Endothelial cell of umbilical vein (primary cell): Measurements from ENCODE around the gene SEC61A1. TPM values are rescaled to one million over a fixed set of nuclear protein-coding genes. Genes with fewer than 3 reads are reported as not detected.

Experiments
- BruUV-seq: library from RNA; stranded (reverse); fragments of 400-500 nt; replicated peaks from 2 replicates; lab custom pipeline; 2021; lab: Mats Ljungman, UMichigan
- CTCF ChIA-PET: fragments of 300-600, 350-600 bp; sonication (Branson Sonifier 250); formaldehyde crosslinking; loops from one replicate; lab custom pipeline; 2021; ENCODE audit warnings: antibody characterized with exemption, inconsistent platforms; lab: Charles Lee
- POLR2A ChIA-PET: fragments of 300-600, 350-600 bp; sonication (Branson Sonifier 250); formaldehyde crosslinking; loops from one replicate; lab custom pipeline; 2021; ENCODE audit warnings: antibody characterized with exemption, inconsistent platforms; lab: Charles Lee
- DNase-seq: peaks from one replicate; pipeline ENCODE4 v3.0.0-alpha.2; 2011; ENCODE audit warnings: low read depth, low spot score
- FAIRE-seq: peaks from 2 replicates; lab custom pipeline; 2011; peaks lifted over from hg19 to GRCh38; lab: Jason Lieb, UNC
- H2AFZ ChIP-seq: 2 replicates; pipeline ENCODE4 v1.6.0; 2012; ENCODE audit warnings: low read depth, low read length, control low read depth, inconsistent platforms
- H3K27ac ChIP-seq: 2 replicates; pipeline ENCODE4 v1.5.1; 2011; ENCODE audit warnings: low read depth, mild to moderate bottlenecking, control low read depth, low read length, moderate library complexity; ENCODE audit not compliant: insufficient read depth
- H3K27me3 ChIP-seq, 2 experiments: 2 replicates each; pipeline versions ENCODE4 v1.6.0 to v1.6.1; 2011; ENCODE audit warnings: low read length in 2 of 2, mixed read lengths in 1 of 2; ENCODE audit not compliant: control insufficient read depth in 2 of 2, insufficient read depth in 2 of 2
- H3K36me3 ChIP-seq, 2 experiments: 2 replicates in 1 of 2; 3 replicates in 1 of 2; pipeline ENCODE4 v1.5.1; 2011; ENCODE audit warnings: low read length in 2 of 2, mild to moderate bottlenecking in 1 of 2, moderate library complexity in 1 of 2; ENCODE audit not compliant: control insufficient read depth in 2 of 2, insufficient read depth in 2 of 2; ENCODE audit errors: extremely low read depth in 1 of 2
- H3K4me1 ChIP-seq: 3 replicates; pipeline ENCODE4 v1.5.1; 2011; ENCODE audit warnings: mild to moderate bottlenecking, low read length; ENCODE audit not compliant: control insufficient read depth, insufficient read depth; ENCODE audit errors: extremely low read depth
- H3K4me2 ChIP-seq: 2 replicates; pipeline ENCODE4 v1.6.1; 2011; ENCODE audit warnings: low read length, control low read depth, mixed read lengths; ENCODE audit not compliant: insufficient read depth
- H3K4me3 ChIP-seq, 3 experiments: fragments of 200-600 bp in 1 of 3; sonication (generic), shearing (Covaris generic) in 1 of 3; replicated peaks in 1 of 3; 2 replicates each; pipeline ENCODE4 v1.5.1; 2011 to 2016; ENCODE audit warnings: control low read depth in 3 of 3, low read length in 3 of 3, mild to moderate bottlenecking in 2 of 3, inconsistent platforms in 1 of 3, low read depth in 1 of 3, moderate library complexity in 1 of 3; ENCODE audit not compliant: insufficient read depth in 1 of 3
- H3K79me2 ChIP-seq: 2 replicates; pipeline ENCODE4 v1.6.0; 2012; ENCODE audit warnings: low read length, inconsistent platforms; ENCODE audit not compliant: control insufficient read depth, insufficient read depth
- H3K9ac ChIP-seq: replicated peaks from 2 replicates; pipeline ENCODE3; 2011; ENCODE audit warnings: low read length, control low read depth; ENCODE audit not compliant: insufficient read depth; ENCODE audit errors: extremely low read depth
- H3K9me1 ChIP-seq: replicated peaks from 3 replicates; pipeline ENCODE4 v1.6.0; 2011; ENCODE audit warnings: mild to moderate bottlenecking, low read length; ENCODE audit not compliant: control insufficient read depth, insufficient read depth; ENCODE audit errors: extremely low read depth
- H3K9me3 ChIP-seq: replicated peaks from 2 replicates; pipeline ENCODE4 v1.5.1; 2012; ENCODE audit warnings: low read length, inconsistent platforms; ENCODE audit not compliant: control insufficient read depth, insufficient read depth
- H4K20me1 ChIP-seq: replicated peaks from 2 replicates; pipeline ENCODE3; 2011; ENCODE audit warnings: mild to moderate bottlenecking, low read length; ENCODE audit not compliant: control insufficient read depth, insufficient read depth; ENCODE audit errors: extremely low read depth
- EZH2 ChIP-seq: IDR thresholded peaks from 2 replicates; pipeline ENCODE4 v1.6.1; 2012; ENCODE audit warnings: borderline replicate concordance, low read depth, mild to moderate bottlenecking, moderate library complexity, low read length, inconsistent platforms; ENCODE audit not compliant: severe bottlenecking
- FOS ChIP-seq: IDR thresholded peaks from 2 replicates; pipeline ENCODE4 v1.6.1; 2011; ENCODE audit warnings: mild to moderate bottlenecking, low read length, moderate library complexity, borderline replicate concordance; ENCODE audit not compliant: insufficient read depth
- GATA2 ChIP-seq: IDR thresholded peaks from 2 replicates; pipeline ENCODE4 v1.7.0; 2011; ENCODE audit warnings: low read depth, mild to moderate bottlenecking, moderate library complexity, mixed read lengths, low read length; ENCODE audit not compliant: insufficient read length, insufficient read depth
- JUN ChIP-seq: IDR thresholded peaks from 2 replicates; pipeline ENCODE4 v1.6.1; 2011; ENCODE audit warnings: borderline replicate concordance, low read depth; ENCODE audit not compliant: insufficient read length, insufficient read depth
- MYC ChIP-seq: IDR thresholded peaks from one replicate; pipeline ENCODE4 v1.6.1; 2011; ENCODE audit warnings: mild to moderate bottlenecking, low read depth, low read length
- POLR2A ChIP-seq: IDR thresholded peaks from 2 replicates; pipeline ENCODE4 v1.6.1; 2012; ENCODE audit warnings: low read depth, mild to moderate bottlenecking, control low read depth, low read length
- POLR2AphosphoS5 ChIP-seq: IDR thresholded peaks from 2 replicates; pipeline ENCODE4 v1.6.1; 2012; ENCODE audit warnings: low read depth, mild to moderate bottlenecking, control low read depth, low read length, moderate library complexity; ENCODE audit not compliant: insufficient read depth
- dilution Hi-C: fragments of 300-500 bp; cut with MboI; formaldehyde crosslinking; loops from one replicate; pipeline ENCODE4 v1.15.0; 2019; ENCODE audit warnings: low sequenced_read_pairs; ENCODE audit not compliant: extremely low pct_ligation_motif_present
- intact Hi-C: fragments of 100-400 bp; cut with micrococcal nuclease; formaldehyde crosslinking; loops from one replicate; pipeline ENCODE4 v1.10.0; 2022
- polyA plus RNA-seq, 4 experiments: library from polyadenylated mRNA; depleted of rRNA in 3 of 4; stranded (reverse) in 3 of 4; unstranded in 1 of 4; fragments of >200 nt; gene quantifications; 2 replicates each; pipeline versions ENCODE4 v1.2.1 to v1.2.3, GENCODE V29; 2011 to 2012; ENCODE audit warnings: missing spikeins in 1 of 4
- total RNA-seq: library from RNA; stranded (reverse); gene quantifications from 2 replicates; pipeline ENCODE4 v1.2.3, GENCODE V29; 2021
- TF ChIP-seq, protein P1 (sequence below), 2 donors: IDR thresholded peaks; 1 replicate in 1 of 2; 2 replicates in 1 of 2; pipeline ENCODE4 v1.5.1; 2011; ENCODE audit warnings: low read length in 2 of 2, mild to moderate bottlenecking in 2 of 2, moderate library complexity in 2 of 2, control low read depth in 1 of 2, inconsistent platforms in 1 of 2, low read depth in 1 of 2; ENCODE audit not compliant: insufficient read depth in 1 of 2; ENCODE audit errors: extremely low read depth in 1 of 2
- TF ChIP-seq, protein P2 (sequence below): IDR thresholded peaks from 2 replicates; pipeline ENCODE4 v1.6.1; 2011; ENCODE audit not compliant: insufficient read depth, insufficient read length

Gene SEC61A1
- total and polyA plus RNA-seq, 2 donors (not counting 3 experiments of a cell fraction or from before 2014, with no cell fraction given) = 307 to 312 TPM

DNA sequence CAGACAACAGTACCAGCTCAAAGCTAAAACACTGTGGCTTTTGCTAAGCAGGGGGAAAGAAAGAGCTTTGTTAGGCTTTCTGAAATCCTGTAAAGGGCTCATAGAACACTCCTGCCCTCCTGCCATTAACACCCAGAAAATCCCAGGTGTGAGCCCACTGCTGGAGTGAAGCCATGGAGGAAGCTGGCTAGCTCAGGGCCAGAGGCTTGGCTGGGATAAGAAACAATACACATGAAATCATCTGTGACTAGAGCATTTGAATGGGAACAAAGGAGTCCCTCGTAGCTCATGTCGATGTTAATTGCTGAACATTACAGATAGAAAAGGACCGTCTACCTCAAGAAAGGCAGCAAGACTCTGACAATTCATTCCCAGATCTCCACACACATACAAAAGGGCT, 47.9 kb downstream of the SEC61A1 start:
- CTCF ChIA-PET = interaction anchor here (0.7 to 8.6 kb wide), 7 partner anchors 9 to 33 kb away, joined by 3 to 273 read pairs (median 4); partner anchors contain the start of gene RUVBL1
- Histone ChIP-seq H4K20me1 (no peaks in the 10 kb centered on the region), H3K9me1 (no peaks in the 10 kb centered on the region), H2AFZ (no peak overlapping the region), H3K4me2 (no peak overlapping the region), H3K36me3 (peaks cover 0 to 25% of the 10 kb centered on the region in 2 experiments), H3K9me3 (no peaks in the 10 kb centered on the region), H3K9ac (no peak overlapping the region), H3K27ac (peak overlapping the region; percentile 24), H3K4me1 (peaks cover 6% of the 10 kb centered on the region), H3K27me3 (no peaks in the 10 kb centered on the region), H3K79me2 (no peaks in the 10 kb centered on the region), H3K4me3 (no peak overlapping the region)
- POLR2A ChIA-PET = interaction anchor here (0.6 kb wide), 1 partner anchor 1038 kb away, joined by 3 read pairs; no protein-coding TSS in a partner anchor
- TF ChIP-seq, protein P1, sequence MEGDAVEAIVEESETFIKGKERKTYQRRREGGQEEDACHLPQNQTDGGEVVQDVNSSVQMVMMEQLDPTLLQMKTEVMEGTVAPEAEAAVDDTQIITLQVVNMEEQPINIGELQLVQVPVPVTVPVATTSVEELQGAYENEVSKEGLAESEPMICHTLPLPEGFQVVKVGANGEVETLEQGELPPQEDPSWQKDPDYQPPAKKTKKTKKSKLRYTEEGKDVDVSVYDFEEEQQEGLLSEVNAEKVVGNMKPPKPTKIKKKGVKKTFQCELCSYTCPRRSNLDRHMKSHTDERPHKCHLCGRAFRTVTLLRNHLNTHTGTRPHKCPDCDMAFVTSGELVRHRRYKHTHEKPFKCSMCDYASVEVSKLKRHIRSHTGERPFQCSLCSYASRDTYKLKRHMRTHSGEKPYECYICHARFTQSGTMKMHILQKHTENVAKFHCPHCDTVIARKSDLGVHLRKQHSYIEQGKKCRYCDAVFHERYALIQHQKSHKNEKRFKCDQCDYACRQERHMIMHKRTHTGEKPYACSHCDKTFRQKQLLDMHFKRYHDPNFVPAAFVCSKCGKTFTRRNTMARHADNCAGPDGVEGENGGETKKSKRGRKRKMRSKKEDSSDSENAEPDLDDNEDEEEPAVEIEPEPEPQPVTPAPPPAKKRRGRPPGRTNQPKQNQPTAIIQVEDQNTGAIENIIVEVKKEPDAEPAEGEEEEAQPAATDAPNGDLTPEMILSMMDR (IDR thresholded peaks at IDR 0.05; ENCODE audit: extremely low read depth in 1 of 2, insufficient read depth in 1 of 2, low read depth in 1 of 2, low read length in 2 of 2) = no peak
- TF ChIP-seq GATA2 = no peak
- no peak for TF ChIP-seq JUN
- TF ChIP-seq MYC = no peak
- peak; percentile 75 for FAIRE-seq
- DNase-seq = peak; percentile 52
- BruUV-seq = no TSS peak
- intact Hi-C loops (no loop called here), dilution Hi-C loops (no loop called here)

DNA sequence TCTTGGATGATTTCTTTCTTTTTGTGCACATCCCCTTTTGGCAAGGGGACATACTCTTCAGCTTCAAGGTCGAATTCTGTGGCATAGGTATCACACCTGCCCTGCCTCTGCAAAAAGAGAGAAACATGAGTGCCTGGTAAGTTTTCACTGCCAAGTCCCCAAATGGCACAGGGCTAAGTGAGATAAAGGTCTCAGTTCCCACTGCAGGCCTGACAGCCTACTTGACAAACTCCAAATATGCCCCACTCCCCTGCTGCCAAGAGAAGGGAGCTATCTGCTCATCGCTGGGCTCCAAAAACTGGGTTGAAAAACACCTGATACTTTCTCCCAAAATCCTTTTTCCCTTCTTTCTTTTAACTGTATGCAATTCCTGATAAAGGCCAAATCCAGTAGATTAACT, 48.4 kb downstream of the SEC61A1 start:
- no peak for TF ChIP-seq MYC
- TF ChIP-seq POLR2A = no peak
- TF ChIP-seq EZH2 = no peak
- TF ChIP-seq, protein P2, sequence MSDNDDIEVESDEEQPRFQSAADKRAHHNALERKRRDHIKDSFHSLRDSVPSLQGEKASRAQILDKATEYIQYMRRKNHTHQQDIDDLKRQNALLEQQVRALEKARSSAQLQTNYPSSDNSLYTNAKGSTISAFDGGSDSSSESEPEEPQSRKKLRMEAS = no peak
- TF ChIP-seq POLR2AphosphoS5 = no peak
- TF ChIP-seq GATA2 = no peak
- TF ChIP-seq, protein P1 (IDR thresholded peaks at IDR 0.05; ENCODE audit: extremely low read depth in 1 of 2, insufficient read depth in 1 of 2, low read depth in 1 of 2, low read length in 2 of 2) = no peak
- TF ChIP-seq FOS = no peak
- TF ChIP-seq JUN = no peak
- peak overlapping the region; percentile 24 for H3K27ac ChIP-seq
- dilution Hi-C loops (no loop called here), intact Hi-C loops (no loop called here)
- FAIRE-seq (no peak), DNase-seq (no peak)
- peaks cover 0 to 25% of the 10 kb centered on the region in 2 experiments for H3K36me3 ChIP-seq
- H3K79me2 ChIP-seq = no peaks in the 10 kb centered on the region
- H4K20me1 ChIP-seq = no peaks in the 10 kb centered on the region
- no peak overlapping the region for H2AFZ ChIP-seq
- no peak overlapping the region for H3K9ac ChIP-seq
- CTCF ChIA-PET = interaction anchor here (1.3 to 8.6 kb wide), 5 partner anchors 10 to 33 kb away, joined by 3 to 273 read pairs (median 5); partner anchors contain the start of gene RUVBL1
- no peak overlapping the region for H3K4me3 ChIP-seq
- POLR2A ChIA-PET = no interaction called here
- no peak overlapping the region for H3K4me2 ChIP-seq
- peaks cover 2% of the 10 kb centered on the region for H3K4me1 ChIP-seq
- BruUV-seq = no TSS peak
- H3K9me1 ChIP-seq = no peaks in the 10 kb centered on the region
- H3K9me3 ChIP-seq = no peaks in the 10 kb centered on the region
- H3K27me3 ChIP-seq = no peaks in the 10 kb centered on the region
